ENCODE data around the gene ATF3.

DNA sequence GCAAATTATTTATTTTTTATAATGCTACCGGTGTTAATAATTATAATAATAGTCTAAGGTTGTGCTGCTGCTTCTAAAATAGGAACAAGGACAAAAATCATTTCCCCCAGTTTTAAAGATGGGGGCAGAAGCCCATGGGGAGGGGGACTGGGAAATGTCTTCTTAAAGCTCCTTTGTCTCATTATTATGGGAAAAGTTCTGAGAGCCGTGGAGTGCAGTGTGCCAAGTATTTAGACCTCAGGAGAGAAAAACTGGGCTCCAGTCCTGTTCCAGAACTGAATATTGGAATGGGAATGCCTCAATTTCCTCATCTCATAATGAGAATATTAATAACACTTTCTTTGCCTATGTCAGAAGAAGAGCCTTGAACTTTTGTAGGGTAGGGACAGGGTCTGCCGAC, 40.9 kb upstream of the ATF3 start:
- TF ChIP-seq, protein P1, sequence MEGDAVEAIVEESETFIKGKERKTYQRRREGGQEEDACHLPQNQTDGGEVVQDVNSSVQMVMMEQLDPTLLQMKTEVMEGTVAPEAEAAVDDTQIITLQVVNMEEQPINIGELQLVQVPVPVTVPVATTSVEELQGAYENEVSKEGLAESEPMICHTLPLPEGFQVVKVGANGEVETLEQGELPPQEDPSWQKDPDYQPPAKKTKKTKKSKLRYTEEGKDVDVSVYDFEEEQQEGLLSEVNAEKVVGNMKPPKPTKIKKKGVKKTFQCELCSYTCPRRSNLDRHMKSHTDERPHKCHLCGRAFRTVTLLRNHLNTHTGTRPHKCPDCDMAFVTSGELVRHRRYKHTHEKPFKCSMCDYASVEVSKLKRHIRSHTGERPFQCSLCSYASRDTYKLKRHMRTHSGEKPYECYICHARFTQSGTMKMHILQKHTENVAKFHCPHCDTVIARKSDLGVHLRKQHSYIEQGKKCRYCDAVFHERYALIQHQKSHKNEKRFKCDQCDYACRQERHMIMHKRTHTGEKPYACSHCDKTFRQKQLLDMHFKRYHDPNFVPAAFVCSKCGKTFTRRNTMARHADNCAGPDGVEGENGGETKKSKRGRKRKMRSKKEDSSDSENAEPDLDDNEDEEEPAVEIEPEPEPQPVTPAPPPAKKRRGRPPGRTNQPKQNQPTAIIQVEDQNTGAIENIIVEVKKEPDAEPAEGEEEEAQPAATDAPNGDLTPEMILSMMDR (conservative IDR thresholded peaks at IDR 0.05; ENCODE audit: low read depth, low read length) = no peak
- TF ChIP-seq EZH2phosphoT487 (IDR thresholded peaks at IDR 0.05; ENCODE audit: borderline replicate concordance, low read length) = no peak

All from PC-3 (cell line).